Chondrocyte (in vitro differentiated cells): ENCODE results near the gene DKK3. TPM values are rescaled to one million over a fixed set of nuclear protein-coding genes. Genes with fewer than 3 reads are reported as not detected.

Experiments
- DNase-seq: peaks from one replicate; pipeline ENCODE4 v3.0.0; 2021; ENCODE audit warnings: mixed read lengths, low spot score
- H3K27ac Mint-ChIP-seq: one replicate; pipeline ENCODE4 v1.8.0; 2021; ENCODE audit warnings: mild to moderate bottlenecking, moderate library complexity, mixed read lengths; ENCODE audit not compliant: unreplicated experiment
- H3K27me3 Mint-ChIP-seq: 2 replicates; pipeline ENCODE4 v1.8.0; 2021; ENCODE audit warnings: low read depth, mixed read lengths
- H3K36me3 Mint-ChIP-seq: 2 replicates; pipeline ENCODE4 v1.8.0; 2021; ENCODE audit warnings: low read depth, mixed read lengths
- H3K4me1 Mint-ChIP-seq: 2 replicates; pipeline ENCODE4 v1.8.0; 2021; ENCODE audit warnings: low read depth, mild to moderate bottlenecking, mixed read lengths
- H3K4me3 Mint-ChIP-seq: one replicate; pipeline ENCODE4 v1.8.0; 2021; ENCODE audit warnings: mild to moderate bottlenecking, moderate library complexity, mixed read lengths; ENCODE audit not compliant: unreplicated experiment
- H3K9me3 Mint-ChIP-seq: 2 replicates; pipeline ENCODE4 v1.8.0; 2021; ENCODE audit warnings: low read depth, mixed read lengths
- total RNA-seq: library from RNA; stranded (reverse); gene quantifications from 3 replicates; pipeline ENCODE4 v1.2.1, GENCODE V29; 2021
- TF ChIP-seq, protein P1 (sequence below): fragments of 200-600 bp; sonication (generic); IDR thresholded peaks from 2 replicates; pipeline ENCODE4 v1.5.0; 2021; ENCODE audit warnings: antibody characterized with exemption, mild to moderate bottlenecking, moderate library complexity

The DKK3 gene
- total RNA-seq, 1 donor from 2014 or later: 575 TPM

DNA sequence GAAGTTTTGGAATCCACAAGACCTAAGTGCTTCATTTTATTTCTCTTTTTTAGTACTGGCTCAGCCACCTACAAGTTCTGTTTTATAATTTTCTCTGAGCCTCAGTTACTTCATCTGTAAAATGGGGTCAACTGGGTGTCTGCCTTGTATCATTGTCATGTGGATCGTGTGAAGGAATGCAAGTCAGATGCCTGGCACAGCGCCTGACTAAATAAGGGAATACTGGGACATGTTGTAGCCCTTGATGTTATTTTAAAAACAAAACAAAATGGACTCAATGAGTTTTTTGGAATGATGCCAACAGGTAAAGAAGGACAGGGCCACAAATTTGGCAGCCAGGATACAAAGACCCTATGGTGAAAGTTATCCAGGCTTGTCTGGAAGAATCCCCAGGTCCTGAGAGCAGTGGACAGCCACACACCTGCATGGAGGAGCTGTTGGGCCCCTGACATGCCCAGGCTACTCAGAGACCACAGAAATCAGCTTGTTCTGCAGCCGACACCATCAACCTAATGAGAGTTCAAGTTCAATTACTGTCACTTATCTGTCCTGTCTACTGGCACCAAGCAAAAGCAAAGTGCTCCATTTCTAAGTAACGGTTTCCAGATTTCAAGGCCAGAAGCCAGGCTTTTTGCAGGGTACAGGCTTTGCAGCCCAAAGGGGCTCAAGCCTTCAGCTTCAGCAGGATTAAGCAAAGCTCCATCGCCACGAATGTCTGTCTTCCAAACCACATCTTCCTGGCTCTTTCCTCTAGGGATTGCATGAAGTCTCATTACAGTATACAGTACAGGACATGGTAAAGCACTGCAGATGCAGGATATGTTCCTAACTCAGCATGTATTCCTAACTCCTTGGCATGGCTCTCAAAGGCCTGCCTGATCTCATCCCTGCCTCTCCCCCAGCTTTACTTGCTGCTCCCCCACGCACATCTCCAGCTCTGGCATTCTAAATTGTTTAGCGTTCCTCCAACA is 18.4 kb downstream of the DKK3 start:
- DNase-seq: no peak
- Mint-ChIP-seq H3K4me1 (peaks cover 93% of the 10 kb centered on the region), H3K4me3 (no peak overlapping the region), H3K36me3 (peaks cover 11% of the 10 kb centered on the region), H3K27me3 (no peaks in the 10 kb centered on the region), H3K9me3 (no peaks in the 10 kb centered on the region), H3K27ac (peak overlapping the region; percentile 78)
- TF ChIP-seq, protein P1, sequence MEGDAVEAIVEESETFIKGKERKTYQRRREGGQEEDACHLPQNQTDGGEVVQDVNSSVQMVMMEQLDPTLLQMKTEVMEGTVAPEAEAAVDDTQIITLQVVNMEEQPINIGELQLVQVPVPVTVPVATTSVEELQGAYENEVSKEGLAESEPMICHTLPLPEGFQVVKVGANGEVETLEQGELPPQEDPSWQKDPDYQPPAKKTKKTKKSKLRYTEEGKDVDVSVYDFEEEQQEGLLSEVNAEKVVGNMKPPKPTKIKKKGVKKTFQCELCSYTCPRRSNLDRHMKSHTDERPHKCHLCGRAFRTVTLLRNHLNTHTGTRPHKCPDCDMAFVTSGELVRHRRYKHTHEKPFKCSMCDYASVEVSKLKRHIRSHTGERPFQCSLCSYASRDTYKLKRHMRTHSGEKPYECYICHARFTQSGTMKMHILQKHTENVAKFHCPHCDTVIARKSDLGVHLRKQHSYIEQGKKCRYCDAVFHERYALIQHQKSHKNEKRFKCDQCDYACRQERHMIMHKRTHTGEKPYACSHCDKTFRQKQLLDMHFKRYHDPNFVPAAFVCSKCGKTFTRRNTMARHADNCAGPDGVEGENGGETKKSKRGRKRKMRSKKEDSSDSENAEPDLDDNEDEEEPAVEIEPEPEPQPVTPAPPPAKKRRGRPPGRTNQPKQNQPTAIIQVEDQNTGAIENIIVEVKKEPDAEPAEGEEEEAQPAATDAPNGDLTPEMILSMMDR: no peak

DNA sequence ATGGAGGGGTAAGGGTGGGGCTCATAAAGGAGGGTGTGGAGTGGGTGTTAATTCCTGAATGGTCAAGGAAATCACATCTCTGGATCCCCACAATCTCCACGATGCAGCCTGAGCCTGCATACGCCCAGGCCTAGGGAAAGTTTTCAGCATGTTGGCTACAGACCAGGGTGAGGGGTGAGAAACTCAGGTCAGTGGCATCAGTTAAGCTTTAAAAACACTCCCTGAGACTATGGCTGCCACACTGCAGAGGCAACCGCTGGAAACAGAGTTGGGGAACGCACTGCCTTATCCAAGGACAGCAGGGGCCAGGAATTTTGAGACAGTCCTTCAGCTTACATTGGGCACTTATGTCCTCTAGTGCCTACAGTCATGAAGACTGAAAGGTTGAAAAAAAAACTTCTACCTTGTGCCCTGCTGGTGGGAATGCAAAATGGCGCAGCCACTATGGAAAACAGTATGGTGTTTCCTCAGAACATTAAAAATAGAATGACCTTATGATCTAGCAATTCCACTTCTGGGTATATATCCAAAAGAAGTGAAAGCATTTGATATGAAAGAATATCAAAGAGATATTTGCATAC is 19.7 kb downstream of the DKK3 start:
- peak overlapping the region; percentile 82 for H3K27ac Mint-ChIP-seq
- TF ChIP-seq, protein P1: peak; percentile 63
- peaks cover 95% of the 10 kb centered on the region for H3K4me1 Mint-ChIP-seq
- peaks cover 7% of the 10 kb centered on the region for H3K36me3 Mint-ChIP-seq
- H3K4me3 Mint-ChIP-seq: no peak overlapping the region
- no peak for DNase-seq
- no peaks in the 10 kb centered on the region for H3K27me3 Mint-ChIP-seq
- no peaks in the 10 kb centered on the region for H3K9me3 Mint-ChIP-seq

DNA sequence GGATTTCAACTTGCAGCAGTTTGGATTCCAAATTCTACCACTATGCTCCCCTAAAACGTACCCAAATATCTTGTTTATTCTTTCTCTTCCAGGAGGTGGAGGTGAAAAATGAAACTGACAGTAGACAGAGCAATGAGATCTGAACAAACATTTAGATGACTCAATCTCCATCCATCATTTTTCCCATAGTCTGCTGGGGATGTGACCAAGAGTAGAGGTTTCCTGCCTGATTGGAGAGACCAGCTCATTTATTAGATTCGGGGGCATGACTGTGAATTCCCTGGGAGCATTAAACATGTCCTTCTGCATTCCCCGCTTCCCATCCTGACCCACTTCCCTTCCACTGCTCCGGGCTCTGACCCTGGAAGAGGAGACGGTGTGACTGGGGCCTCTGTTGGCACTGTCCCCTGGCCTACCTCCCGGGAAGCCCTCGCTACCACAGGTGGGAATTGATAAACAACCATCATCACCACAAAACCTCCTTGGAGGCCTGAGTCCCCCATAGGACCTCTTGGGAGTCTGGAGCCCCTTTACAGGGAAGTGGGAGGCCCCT is 20.3 kb downstream of the DKK3 start:
- no peaks in the 10 kb centered on the region for H3K27me3 Mint-ChIP-seq
- no peak overlapping the region for H3K4me3 Mint-ChIP-seq
- TF ChIP-seq, protein P1: peak; percentile 66
- peak overlapping the region; percentile 82 for H3K27ac Mint-ChIP-seq
- H3K9me3 Mint-ChIP-seq: no peaks in the 10 kb centered on the region
- peak; percentile 53 for DNase-seq
- H3K36me3 Mint-ChIP-seq: peaks cover 7% of the 10 kb centered on the region
- H3K4me1 Mint-ChIP-seq: peaks cover 95% of the 10 kb centered on the region

DNA sequence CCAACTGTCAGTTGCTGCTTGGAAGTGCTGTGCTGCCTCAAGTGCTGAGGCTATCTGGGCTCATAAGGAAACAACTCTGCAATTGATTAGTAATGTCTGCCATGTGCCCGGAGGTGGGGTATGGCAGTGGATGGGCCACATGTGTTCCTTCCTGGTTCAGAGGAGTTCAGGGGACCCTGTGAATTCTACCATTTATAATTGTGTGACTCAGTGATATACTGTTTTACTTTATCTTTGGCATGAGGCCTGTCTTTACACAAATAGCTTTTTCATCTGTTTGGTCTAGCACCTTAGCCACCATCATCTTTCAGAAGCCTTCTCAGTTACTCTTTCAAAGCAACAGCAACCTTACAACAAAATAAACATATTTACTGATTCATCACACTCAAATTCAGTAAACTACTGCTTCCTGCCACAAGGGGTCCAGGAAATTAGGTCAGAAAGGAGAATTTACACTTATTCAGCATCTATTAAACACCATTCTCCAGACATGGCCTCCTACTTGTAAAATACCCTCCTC is 20.9 kb downstream of the DKK3 start:
- H3K27me3 Mint-ChIP-seq: no peaks in the 10 kb centered on the region
- H3K9me3 Mint-ChIP-seq: no peaks in the 10 kb centered on the region
- peak overlapping the region; percentile 82 for H3K27ac Mint-ChIP-seq
- peaks cover 7% of the 10 kb centered on the region for H3K36me3 Mint-ChIP-seq
- H3K4me1 Mint-ChIP-seq: peaks cover 97% of the 10 kb centered on the region
- no peak for DNase-seq
- TF ChIP-seq, protein P1: peak; percentile 80
- H3K4me3 Mint-ChIP-seq: no peak overlapping the region
